Smooth muscle cell (in vitro differentiated cells): ENCODE measurements around the gene SRP72. TPM values are rescaled to one million over a fixed set of nuclear protein-coding genes. Genes with fewer than 3 reads are reported as not detected.

ENCODE experiments used
- DNase-seq: peaks from one replicate; lab custom pipeline; 2025; ENCODE audit not compliant: unreplicated experiment; lab: John Stamatoyannopoulos, UW
- H2AFZ ChIP-seq: fragments of 200-600 bp; sonication (generic); 2 replicates; pipeline ENCODE4 v1.6.0; 2016; ENCODE audit warnings: antibody characterized with exemption, low read depth, mild to moderate bottlenecking
- H3F3A ChIP-seq: fragments of 200-600 bp; sonication (generic); 2 replicates; pipeline ENCODE4 v1.6.0; 2017; ENCODE audit warnings: antibody characterized with exemption, low read depth
- H3K27ac ChIP-seq: fragments of 200-600 bp; sonication (generic); 2 replicates; pipeline ENCODE4 v1.5.1; 2016; ENCODE audit warnings: low read depth, mild to moderate bottlenecking
- H3K27me3 ChIP-seq: fragments of 200-600 bp; sonication (generic); 2 replicates; pipeline ENCODE4 v1.6.1; 2016; ENCODE audit warnings: low read depth, mild to moderate bottlenecking
- H3K36me3 ChIP-seq: fragments of 200-600 bp; sonication (generic); 2 replicates; pipeline ENCODE4 v1.5.1; 2016; ENCODE audit warnings: low read depth
- H3K4me1 ChIP-seq: fragments of 200-600 bp; sonication (generic); 2 replicates; pipeline ENCODE4 v1.5.1; 2016; ENCODE audit warnings: low read depth
- H3K4me2 ChIP-seq: fragments of 200-600 bp; sonication (generic); 2 replicates; pipeline ENCODE4 v1.6.0; 2016; ENCODE audit warnings: mild to moderate bottlenecking
- H3K4me3 ChIP-seq: fragments of 200-600 bp; sonication (generic); 2 replicates; pipeline ENCODE4 v1.5.1; 2016; ENCODE audit warnings: mild to moderate bottlenecking
- H3K79me2 ChIP-seq: fragments of 200-600 bp; sonication (generic); 2 replicates; pipeline ENCODE4 v1.6.0; 2016; ENCODE audit warnings: low read depth, mild to moderate bottlenecking
- H3K9ac ChIP-seq: fragments of 200-600 bp; sonication (generic); 2 replicates; pipeline ENCODE4 v1.6.0; 2016; ENCODE audit warnings: low read depth
- H3K9me3 ChIP-seq: fragments of 200-600 bp; sonication (generic); replicated peaks from 2 replicates; pipeline ENCODE4 v1.5.1; 2016; ENCODE audit warnings: low read depth
- H4K20me1 ChIP-seq: fragments of 200-600 bp; sonication (generic); 2 replicates; pipeline ENCODE4 v1.6.0; 2016; ENCODE audit warnings: low read depth
- WGBS: methylation state at CpG from one replicate; pipeline ENCODE4 v1.1.7; 2016; ENCODE audit warnings: low lambda C conversion rate; 5-methylcytosine and 5-hydroxymethylcytosine counted together
- polyA plus RNA-seq: library from polyadenylated mRNA; unstranded; fragments of >200 nt; fragmentation: Nextera tagmentation; extraction: Ambion mirVana; gene quantifications from 2 replicates; pipeline ENCODE4 v1.2.1, GENCODE V29; 2016
- total RNA-seq: library from RNA; depleted of rRNA; stranded (reverse); fragments of >200 nt; gene quantifications from 2 replicates; pipeline ENCODE4 v1.2.3, GENCODE V29; 2014
- TF ChIP-seq, protein P1 (sequence below): fragments of 200-600 bp; sonication (generic); IDR thresholded peaks from 2 replicates; pipeline ENCODE4 v1.5.1; 2017; ENCODE audit warnings: borderline replicate concordance, mild to moderate bottlenecking, antibody characterized with exemption; ENCODE audit not compliant: insufficient read depth, poor library complexity, severe bottlenecking

SRP72 gene
- total and polyA plus RNA-seq, 2 experiments from 2014 or later = 90.0 to 113 TPM

GRCh38 chr4:56433280-56433679 lies 34.1 kb upstream of the SRP72 start:
- Histone ChIP-seq H3K79me2 (peaks cover 70% of the 10 kb centered on the region), H3K4me2 (peak overlapping the region; percentile 99), H3K9ac (peak overlapping the region; percentile 27)

DNA sequence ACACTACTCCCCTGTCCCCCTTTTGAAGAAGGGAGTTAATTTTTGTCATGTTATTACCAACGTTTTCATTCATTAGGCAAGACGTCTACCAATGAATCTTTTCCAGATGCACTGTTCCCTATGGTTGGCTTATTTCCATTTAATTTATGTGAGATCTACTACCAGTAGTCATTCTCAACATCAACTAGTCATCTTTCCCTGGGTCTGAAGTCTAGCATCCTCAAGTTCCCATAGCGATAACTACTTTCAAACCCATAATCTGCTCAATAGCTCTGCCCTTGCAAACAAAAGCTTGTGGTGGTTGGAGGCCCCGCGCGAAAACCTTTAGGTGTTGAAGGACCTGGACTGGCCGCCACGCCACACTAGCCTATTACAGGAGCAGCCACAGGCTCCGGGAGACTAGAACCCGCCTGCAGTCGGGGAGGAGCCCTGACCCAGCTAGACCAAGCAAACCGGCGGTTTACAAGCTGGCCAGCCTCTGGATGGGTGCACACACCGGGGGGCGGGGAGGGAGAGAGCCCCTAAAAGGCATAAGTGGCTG lies 32.7 kb upstream of the SRP72 start:
- Histone ChIP-seq H4K20me1 (peaks cover 10% of the 10 kb centered on the region), H3K9ac (peak overlapping the region; percentile 41), H3K27me3 (no peaks in the 10 kb centered on the region), H2AFZ (peak overlapping the region; percentile 88), H3K36me3 (no peaks in the 10 kb centered on the region), H3K79me2 (peaks cover 70% of the 10 kb centered on the region), H3K4me2 (peak overlapping the region; percentile 99), H3K9me3 (no peaks in the 10 kb centered on the region), H3K4me1 (peaks cover 22% of the 10 kb centered on the region), H3F3A (no peaks in the 10 kb centered on the region), H3K27ac (peak overlapping the region; percentile 91), H3K4me3 (peak overlapping the region; percentile 92)
- peak; percentile 66 for DNase-seq
- WGBS = under 1% methylated on average over 15 of the region's 15 CpGs
- TF ChIP-seq, protein P1, sequence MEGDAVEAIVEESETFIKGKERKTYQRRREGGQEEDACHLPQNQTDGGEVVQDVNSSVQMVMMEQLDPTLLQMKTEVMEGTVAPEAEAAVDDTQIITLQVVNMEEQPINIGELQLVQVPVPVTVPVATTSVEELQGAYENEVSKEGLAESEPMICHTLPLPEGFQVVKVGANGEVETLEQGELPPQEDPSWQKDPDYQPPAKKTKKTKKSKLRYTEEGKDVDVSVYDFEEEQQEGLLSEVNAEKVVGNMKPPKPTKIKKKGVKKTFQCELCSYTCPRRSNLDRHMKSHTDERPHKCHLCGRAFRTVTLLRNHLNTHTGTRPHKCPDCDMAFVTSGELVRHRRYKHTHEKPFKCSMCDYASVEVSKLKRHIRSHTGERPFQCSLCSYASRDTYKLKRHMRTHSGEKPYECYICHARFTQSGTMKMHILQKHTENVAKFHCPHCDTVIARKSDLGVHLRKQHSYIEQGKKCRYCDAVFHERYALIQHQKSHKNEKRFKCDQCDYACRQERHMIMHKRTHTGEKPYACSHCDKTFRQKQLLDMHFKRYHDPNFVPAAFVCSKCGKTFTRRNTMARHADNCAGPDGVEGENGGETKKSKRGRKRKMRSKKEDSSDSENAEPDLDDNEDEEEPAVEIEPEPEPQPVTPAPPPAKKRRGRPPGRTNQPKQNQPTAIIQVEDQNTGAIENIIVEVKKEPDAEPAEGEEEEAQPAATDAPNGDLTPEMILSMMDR = no peak

More at GRCh38 chr4:56433280-56433679, 34.1 kb upstream of the SRP72 start:
- Histone ChIP-seq H3K9me3 (no peaks in the 10 kb centered on the region), H3K4me3 (peak overlapping the region; percentile 92), H3K4me1 (peaks cover 12% of the 10 kb centered on the region), H3K36me3 (no peaks in the 10 kb centered on the region), H3K27ac (peak overlapping the region; percentile 91), H4K20me1 (peaks cover 6% of the 10 kb centered on the region), H3K27me3 (no peaks in the 10 kb centered on the region), H2AFZ (no peak overlapping the region), H3F3A (no peaks in the 10 kb centered on the region)
- TF ChIP-seq, protein P1 = no peak
- no peak for DNase-seq

GRCh38 chr4:56435140-56435926 lies 32.1 kb upstream of the SRP72 start, which contains the start of gene PPAT:
TSS of gene PPAT (minus strand) at chr4:56435615. CDS start at chr4:56435477, 138 bp downstream.
- Histone ChIP-seq H3K4me1 (peaks cover 28% of the 10 kb centered on the region), H3K4me3 (peak within 1 kb of the TSS; percentile 92), H3K4me2 (peak within 1 kb of the TSS; percentile 99), H3K79me2 (peaks cover 69% of the 10 kb centered on the region), H4K20me1 (peaks cover 17% of the 10 kb centered on the region), H3K27me3 (no peaks in the 10 kb centered on the region), H3K9ac (peak within 1 kb of the TSS; percentile 71), H2AFZ (peak within 1 kb of the TSS; percentile 94), H3F3A (no peaks in the 10 kb centered on the region), H3K36me3 (no peaks in the 10 kb centered on the region), H3K27ac (peak within 1 kb of the TSS; percentile 91), H3K9me3 (no peaks in the 10 kb centered on the region)
- DNase-seq = peak; percentile 95
- TF ChIP-seq, protein P1 = no peak
- WGBS = 1% methylated on average over 58 of the region's 61 CpGs

DNA sequence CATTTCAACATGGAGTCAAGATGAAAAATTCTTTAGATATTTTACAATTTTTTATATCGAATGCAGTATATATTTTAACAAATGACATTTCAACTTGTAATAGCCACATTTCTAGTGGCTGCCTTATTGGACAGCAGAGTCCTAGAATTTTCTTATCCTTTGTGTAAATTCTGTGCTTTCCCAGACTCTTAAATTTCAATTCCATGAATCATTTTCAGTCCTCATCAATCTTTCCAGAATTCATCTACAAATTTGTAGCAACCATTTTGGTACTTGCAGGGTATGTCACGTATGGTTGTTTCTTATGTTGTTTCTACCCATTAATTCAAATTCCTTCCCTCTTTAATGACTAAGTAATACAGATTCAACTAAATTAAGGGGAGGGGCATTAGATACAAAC lies 28.7 kb upstream of the SRP72 start:
- Histone ChIP-seq H4K20me1 (peaks cover 24% of the 10 kb centered on the region), H3K9ac (no peak overlapping the region), H3K36me3 (peaks cover 12% of the 10 kb centered on the region), H3F3A (no peaks in the 10 kb centered on the region), H3K27me3 (no peaks in the 10 kb centered on the region), H2AFZ (no peak overlapping the region), H3K9me3 (no peaks in the 10 kb centered on the region), H3K4me1 (peaks cover 29% of the 10 kb centered on the region), H3K4me2 (peak overlapping the region; percentile 36), H3K27ac (no peak overlapping the region), H3K4me3 (no peak overlapping the region), H3K79me2 (peaks cover 68% of the 10 kb centered on the region)
- 90% methylated on average over 2 of the region's 2 CpGs for WGBS
- no peak for DNase-seq
- TF ChIP-seq, protein P1 = no peak
